CD4-positive, alpha-beta T cell treated with Interferon gamma for 1 hour (primary cell): ENCODE data around the gene DNAJC30.

Source experiments
- DNase-seq: peaks from one replicate; pipeline ENCODE4 v3.0.0-alpha.2; 2020

Gene DNAJC30

DNA sequence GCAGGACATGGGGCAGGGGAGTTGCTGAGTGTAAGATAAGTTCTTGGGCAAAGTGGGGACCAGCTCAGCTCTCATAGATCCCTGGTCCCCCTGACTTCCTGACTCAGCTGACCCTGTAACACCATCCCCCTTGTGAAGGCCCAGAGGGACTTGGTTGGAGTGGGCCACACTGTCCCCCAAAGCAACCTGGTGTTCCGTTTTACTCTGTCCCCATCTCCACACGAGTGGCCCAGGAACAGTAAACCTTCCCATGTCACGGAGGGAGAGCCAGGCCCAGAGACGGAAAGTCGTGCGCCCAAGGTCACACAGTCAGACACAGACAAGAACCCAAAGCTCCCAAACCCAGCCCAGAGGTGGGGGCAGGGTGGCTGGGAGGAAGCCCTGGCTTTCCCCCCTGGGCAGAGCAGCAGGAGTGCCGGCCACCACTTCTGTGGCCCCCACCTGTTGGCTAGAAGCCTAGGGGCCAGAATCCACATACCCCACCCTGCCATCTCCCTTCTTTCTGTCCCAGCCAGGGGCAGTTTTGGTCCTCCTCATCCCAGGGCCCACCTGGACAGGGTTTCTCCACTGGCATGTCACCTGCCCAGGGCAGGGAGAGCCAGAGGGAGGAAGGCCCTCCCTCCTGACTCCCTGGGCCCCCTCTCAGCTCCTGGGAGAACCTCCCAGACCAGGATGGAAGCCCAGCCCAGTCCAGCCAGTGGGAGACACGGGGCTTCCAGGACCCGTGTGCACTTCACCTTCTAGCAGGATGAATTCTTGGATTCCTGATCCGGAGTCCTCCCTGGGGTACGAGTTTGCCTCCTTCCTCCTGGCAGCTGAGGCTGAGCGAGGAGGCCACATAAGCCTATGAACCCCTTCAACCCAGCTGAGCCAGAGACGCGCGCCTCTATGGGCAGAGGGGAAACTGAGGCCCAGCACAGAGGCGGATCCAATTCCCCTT is 36.2 kb downstream of the DNAJC30 start:
- DNase-seq: no peak

DNA sequence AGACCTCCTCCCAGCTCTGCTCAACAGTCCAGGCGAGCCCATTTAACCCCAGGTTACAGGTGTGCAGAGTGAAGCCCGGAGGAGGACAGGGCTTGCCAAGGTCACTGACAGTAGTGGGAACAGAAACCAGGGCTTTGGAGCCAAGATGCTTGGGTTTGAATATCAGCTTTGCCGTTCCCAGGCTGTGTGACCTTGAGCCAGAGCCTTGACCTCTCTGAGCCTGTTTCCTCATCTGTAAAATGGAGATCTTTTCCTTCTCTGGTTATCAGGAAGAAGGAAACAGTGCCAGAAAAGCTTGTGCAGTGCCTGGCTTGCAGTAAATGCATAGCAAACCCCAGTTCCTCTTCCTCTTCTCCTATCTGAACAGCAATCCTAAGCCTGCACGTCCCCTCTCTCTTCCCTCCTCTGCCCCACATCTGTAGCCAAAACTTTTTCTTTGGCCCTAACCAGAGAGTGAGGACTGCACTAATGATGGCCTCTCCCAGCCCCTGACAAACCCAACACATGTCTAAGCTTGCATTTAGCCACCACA is 37.5 kb downstream of the DNAJC30 start:
- DNase-seq: no peak

DNA sequence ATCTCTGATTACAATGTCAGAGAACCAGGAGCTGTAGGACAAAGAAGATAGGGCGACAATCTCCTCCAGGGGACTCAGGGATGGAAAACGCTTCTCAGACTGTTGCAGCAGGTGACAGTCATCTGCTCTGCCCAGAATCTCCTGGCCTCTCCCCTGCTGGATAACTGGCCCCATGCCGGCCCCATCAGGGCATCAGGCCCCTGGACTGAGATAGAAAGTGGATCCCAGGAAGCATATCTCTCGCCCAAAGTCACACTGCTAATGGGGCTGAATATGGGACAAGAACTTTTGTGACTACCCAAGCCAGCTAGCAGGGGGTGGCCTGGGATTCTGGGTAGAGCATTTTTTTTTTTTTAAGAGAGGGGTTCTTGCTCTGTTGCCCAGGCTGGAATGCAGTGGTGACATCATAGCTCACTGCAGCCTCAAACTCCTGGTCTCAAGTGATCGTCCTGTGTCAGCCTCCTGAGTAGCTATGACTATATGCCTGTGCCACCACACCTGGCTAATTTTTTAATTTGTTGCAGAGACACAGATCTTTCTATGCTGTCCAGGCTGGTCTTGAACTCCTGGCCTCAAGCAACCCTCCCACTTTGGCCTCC is 38.5 kb downstream of the DNAJC30 start:
- DNase-seq: no peak

DNA sequence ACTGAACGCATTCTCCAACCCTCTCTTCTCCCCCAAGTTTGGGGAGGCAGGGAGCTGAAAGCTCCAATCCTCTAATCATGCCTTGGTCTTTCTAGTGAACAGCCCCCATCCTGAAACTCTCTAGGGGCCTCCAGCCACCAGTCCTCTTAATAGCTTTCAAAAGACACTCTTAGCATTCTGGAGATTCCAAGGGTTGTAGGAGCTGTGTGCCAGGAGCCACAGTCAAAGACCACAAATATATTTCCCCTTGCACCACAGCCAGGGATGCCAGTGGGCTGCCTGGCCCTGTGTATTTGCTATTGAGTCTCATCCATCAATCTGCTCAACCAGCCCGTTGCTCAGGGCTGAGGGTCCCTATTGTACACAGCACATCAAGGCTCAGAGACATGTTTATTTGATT is 40.4 kb downstream of the DNAJC30 start:
- no peak for DNase-seq

DNA sequence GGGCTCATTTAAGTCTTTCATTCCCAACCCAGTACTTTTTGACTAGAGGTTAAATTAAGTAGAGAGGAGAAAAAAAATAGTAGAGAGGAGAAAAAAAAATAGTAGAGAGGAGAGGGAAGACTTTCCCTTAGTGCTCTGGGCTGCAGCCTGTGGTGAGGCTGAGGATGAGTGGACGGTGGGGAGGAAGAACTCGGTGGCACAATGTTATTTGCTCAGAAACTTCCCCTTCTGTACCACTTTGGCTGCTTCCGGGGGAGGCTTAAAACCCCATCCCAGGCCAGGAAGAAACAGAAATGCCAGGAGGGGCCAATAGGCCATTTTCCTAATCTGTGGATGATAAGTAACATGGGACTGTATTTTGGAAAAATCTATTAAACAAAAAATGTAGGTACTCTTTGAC is 44.3 kb downstream of the DNAJC30 start:
- no peak for DNase-seq

DNA sequence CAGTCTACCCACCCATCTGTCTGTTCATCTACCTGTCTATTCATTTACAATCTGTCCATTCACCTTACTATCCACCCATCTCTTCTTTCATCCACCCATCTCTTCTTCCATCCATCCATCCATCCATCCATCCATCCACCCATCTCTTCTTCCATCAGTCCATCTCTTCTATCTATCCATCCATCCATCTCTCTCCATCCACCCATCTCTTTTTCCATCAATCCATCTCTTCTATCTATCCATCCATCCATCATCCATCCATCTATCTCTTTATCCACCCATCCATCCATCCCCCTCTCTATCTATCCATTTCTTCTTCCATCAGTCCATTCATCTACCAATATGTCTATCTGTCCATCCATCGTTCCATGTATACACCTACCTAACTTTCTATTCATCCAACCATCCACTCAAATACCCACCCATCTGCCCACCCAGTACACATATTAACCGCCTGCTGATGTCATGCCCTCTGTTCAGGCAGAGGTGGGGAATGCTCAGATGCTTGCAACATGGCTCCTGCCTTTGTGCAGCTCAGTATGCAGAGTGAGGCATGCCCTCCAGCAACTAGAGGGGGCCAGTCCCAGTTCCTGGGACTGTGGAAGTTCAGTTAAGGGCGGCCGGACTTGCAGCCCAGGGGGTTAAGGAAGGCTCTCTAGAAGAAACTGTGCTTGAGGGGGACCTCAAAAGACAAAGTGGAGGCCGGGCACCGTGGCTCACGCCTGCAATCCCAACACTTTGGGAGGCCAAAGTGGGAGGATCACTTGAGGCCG is 47.6 kb downstream of the DNAJC30 start:
- no peak for DNase-seq

DNA sequence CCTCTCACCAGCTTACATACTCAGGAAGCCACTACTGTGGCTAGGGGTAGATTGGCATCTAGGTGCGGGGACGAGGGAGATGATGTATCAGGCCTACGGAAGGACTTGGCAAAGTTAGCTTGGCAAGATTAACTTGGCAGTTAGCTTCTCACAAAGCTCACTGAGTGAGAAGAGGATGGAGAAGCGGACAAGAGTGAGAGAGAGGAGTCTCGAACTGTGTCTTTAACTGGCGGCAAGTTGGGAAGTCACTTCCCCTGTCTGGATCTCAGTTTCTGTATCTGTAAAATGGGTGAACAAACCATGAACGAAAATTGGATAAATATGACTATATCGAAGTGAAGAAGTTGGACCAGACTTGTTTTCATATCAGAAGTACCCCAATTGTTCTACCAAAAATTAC is 49.4 kb downstream of the DNAJC30 start:
- DNase-seq: no peak

DNA sequence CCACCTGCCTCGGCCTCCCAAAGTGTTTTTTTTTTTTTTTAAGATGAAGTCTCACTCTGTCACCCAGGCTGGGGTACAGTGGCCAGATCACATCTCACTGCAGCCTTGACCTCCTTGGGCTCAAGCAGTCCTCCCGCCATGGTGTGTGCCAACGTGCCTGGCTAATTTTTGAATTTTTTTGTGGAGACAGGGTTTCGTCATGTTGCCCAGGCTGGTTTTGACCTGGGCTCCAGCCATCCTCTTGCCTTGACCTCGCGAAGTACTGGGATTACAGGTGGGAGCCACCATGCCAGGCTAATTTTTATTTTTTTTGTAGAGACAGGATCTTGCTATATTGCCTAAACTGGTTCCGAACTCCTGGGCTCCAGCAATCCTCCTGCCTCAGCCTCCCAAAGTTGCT is 49.9 kb downstream of the DNAJC30 start:
- no peak for DNase-seq

DNA sequence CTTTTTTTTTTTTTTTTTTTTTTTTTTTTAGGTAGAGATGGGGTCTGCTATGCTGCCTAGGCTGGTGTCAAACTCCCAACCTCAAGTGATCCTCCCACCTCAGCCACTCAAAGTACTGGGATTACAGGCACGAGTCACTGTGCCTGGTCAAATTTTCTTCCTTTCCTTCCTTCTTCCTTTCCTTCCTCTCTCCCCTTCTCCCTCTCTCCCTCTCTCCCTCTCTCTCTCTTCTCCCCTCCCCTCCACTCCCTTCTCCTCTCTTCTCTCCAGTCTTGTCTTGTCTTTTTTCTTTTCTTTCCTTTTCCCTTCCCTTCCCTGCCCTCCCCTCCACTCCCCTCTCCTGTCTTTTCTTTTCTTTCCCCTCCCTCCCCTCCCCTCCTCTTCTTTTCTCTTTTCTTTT is 51.7 kb downstream of the DNAJC30 start:
- DNase-seq: no peak
